Sigmoid colon (tissue), 7 donors: ENCODE results near the gene TPX2. TPM values are rescaled to one million over a fixed set of nuclear protein-coding genes. Genes with fewer than 3 reads are reported as not detected.
A peak's percentile ranks its signal among the peaks of the same experiment; 100 is the strongest.

Source experiments
- DNase-seq: peaks from one replicate; pipeline ENCODE4 v3.0.0-alpha.2; 2019
- H3K27ac ChIP-seq, 4 donors: fragments of 200-600 bp; sonication (generic); one replicate each; pipeline ENCODE4 v1.5.1; 2016 to 2019; ENCODE audit warnings: mild to moderate bottlenecking in 1 of 4
- H3K27me3 ChIP-seq, 3 donors: fragments of 200-600 bp; sonication (generic); one replicate each; pipeline ENCODE4 v1.5.1; 2019; ENCODE audit warnings: mild to moderate bottlenecking in 1 of 3
- H3K36me3 ChIP-seq, 4 donors: fragments of 200-600 bp; sonication (generic); one replicate each; pipeline ENCODE4 v1.5.1; 2016 to 2019
- H3K4me1 ChIP-seq, 4 donors: fragments of 200-600 bp; sonication (generic); one replicate each; pipeline ENCODE4 v1.5.1; 2017 to 2019
- H3K4me3 ChIP-seq, 4 donors: fragments of 200-600 bp; sonication (generic); one replicate each; pipeline ENCODE4 v1.5.1; 2017 to 2019; ENCODE audit warnings: mild to moderate bottlenecking in 2 of 4, moderate library complexity in 1 of 4
- H3K9me3 ChIP-seq, 4 donors: fragments of 200-600 bp in 3 of 4; sonication (generic) in 3 of 4; one replicate each; pipeline versions ENCODE4 v1.5.1 to v1.6.1; 2013 to 2019
- CTCF ChIP-seq, 4 experiments: fragments of 450-650 bp in 3 of 4; fragments of 200-600 bp in 1 of 4; IDR thresholded peaks; one replicate each; pipeline ENCODE4 v1.5.1; 2016 to 2019; ENCODE audit warnings: antibody characterized with exemption in 4 of 4, mild to moderate bottlenecking in 3 of 4, moderate library complexity in 2 of 4
- EP300 ChIP-seq, 4 donors: sonication (generic); formaldehyde crosslinking; IDR thresholded peaks; one replicate each; pipeline ENCODE4 v1.6.1; 2017; ENCODE audit warnings: antibody characterized with exemption in 4 of 4
- POLR2A ChIP-seq, 2 donors: fragments of 450-650 bp; IDR thresholded peaks; one replicate each; pipeline ENCODE4 v1.6.1; 2016; ENCODE audit warnings: antibody characterized with exemption in 2 of 2, mild to moderate bottlenecking in 2 of 2, moderate library complexity in 2 of 2
- POLR2AphosphoS5 ChIP-seq, 4 donors: sonication (generic); formaldehyde crosslinking; IDR thresholded peaks; one replicate each; pipeline ENCODE4 v1.6.1; 2017; ENCODE audit warnings: antibody characterized with exemption in 4 of 4
- WGBS, 2 donors: extraction: QIAGEN DNeasy Blood & Tissue Kit; methylation state at CpG; one replicate each; pipeline ENCODE4 v1.1.7; 2013; 5-methylcytosine and 5-hydroxymethylcytosine counted together
- intact Hi-C: fragments of 100-400 bp; cut with DNase I; formaldehyde crosslinking; loops from one replicate; pipeline ENCODE4 v1.15.1; 2023
- polyA plus RNA-seq, 3 donors: library from polyadenylated mRNA; stranded (reverse); fragments of 200-250 nt; gene quantifications; one replicate each; pipeline ENCODE4 v1.2.3, GENCODE V29; 2013
- total RNA-seq, 4 donors: library from RNA; depleted of rRNA; stranded (reverse); fragments of >200 nt; gene quantifications; one replicate each; pipeline ENCODE4 v1.1.0, GENCODE V29; 2016
- donor health status: healthy with polysubstance abuse.
- donor health status: Bipolar disorder and iron deficiency.
- donor health status: healthy.

Gene TPX2
- total and polyA plus RNA-seq, 7 donors: 0.36 to 24.0 (median 2.4) TPM; not detected in 2

- 59 to 62% methylated on average over 3 of the region's 3 CpGs for WGBS, 2 donors
- no peaks in the 10 kb centered on the region for H3K9me3 ChIP-seq
- no peak overlapping the region for H3K4me3 ChIP-seq
- H3K27me3 ChIP-seq: peaks cover 0 to 4% (median 0%) of the 10 kb centered on the region in 3 donors
- intact Hi-C loops: no loop called here
- peaks cover 0 to 17% (median 12%) of the 10 kb centered on the region in 4 donors for H3K4me1 ChIP-seq
- TF ChIP-seq POLR2AphosphoS5 (IDR thresholded peaks at IDR 0.05) (no peak), EP300 (IDR thresholded peaks at IDR 0.05) (no peak), CTCF (IDR thresholded peaks at IDR 0.05) (no peak), POLR2A (IDR thresholded peaks at IDR 0.05) (no peak)
- H3K36me3 ChIP-seq: no peaks in the 10 kb centered on the region
- DNase-seq: peak; percentile 52
- peak overlapping the region in 1 of 4 donors; percentile 20 for H3K27ac ChIP-seq
These were observed 98.9 kb downstream of the TPX2 start for GRCh38 chr20:31837896-31838397.

GRCh38 chr20:31838646-31839292 is 99.7 kb downstream of the TPX2 start:
- intact Hi-C loops: no loop called here
- Histone ChIP-seq H3K9me3 (no peaks in the 10 kb centered on the region), H3K27ac (no peak overlapping the region), H3K4me3 (no peak overlapping the region), H3K4me1 (peaks cover 0 to 17% (median 12%) of the 10 kb centered on the region in 4 donors), H3K27me3 (no peaks in the 10 kb centered on the region), H3K36me3 (no peaks in the 10 kb centered on the region)
- TF ChIP-seq POLR2AphosphoS5 (IDR thresholded peaks at IDR 0.05) (no peak), EP300 (IDR thresholded peaks at IDR 0.05) (no peak), POLR2A (IDR thresholded peaks at IDR 0.05) (no peak), CTCF (IDR thresholded peaks at IDR 0.05) (no peak)
- DNase-seq: peak; percentile 34
- 80 to 87% methylated on average over 9 of the region's 9 CpGs for WGBS, 2 donors

GRCh38 chr20:31839782-31840487 is 100.8 kb downstream of the TPX2 start:
- Histone ChIP-seq H3K36me3 (no peaks in the 10 kb centered on the region), H3K4me1 (peaks cover 0 to 17% (median 12%) of the 10 kb centered on the region in 4 donors), H3K27ac (no peak overlapping the region), H3K9me3 (no peaks in the 10 kb centered on the region), H3K4me3 (no peak overlapping the region), H3K27me3 (no peaks in the 10 kb centered on the region)
- no peak for TF ChIP-seq POLR2A (IDR thresholded peaks at IDR 0.05)
- TF ChIP-seq POLR2AphosphoS5 (IDR thresholded peaks at IDR 0.05): no peak
- TF ChIP-seq EP300 (IDR thresholded peaks at IDR 0.05): no peak
- TF ChIP-seq CTCF (IDR thresholded peaks at IDR 0.05): no peak
- intact Hi-C loops: no loop called here
- 69 to 79% methylated on average over 5 of the region's 5 CpGs for WGBS, 2 donors
- DNase-seq: no peak

GRCh38 chr20:31840906-31841816 is 102.1 kb downstream of the TPX2 start:
- 74 to 79% methylated on average over 15 of the region's 15 CpGs for WGBS, 2 donors
- no peaks in the 10 kb centered on the region for H3K9me3 ChIP-seq
- peaks cover 0 to 9% (median 7%) of the 10 kb centered on the region in 4 donors for H3K4me1 ChIP-seq
- no peak overlapping the region for H3K4me3 ChIP-seq
- H3K36me3 ChIP-seq: no peaks in the 10 kb centered on the region
- TF ChIP-seq POLR2A (IDR thresholded peaks at IDR 0.05) (no peak), POLR2AphosphoS5 (IDR thresholded peaks at IDR 0.05) (no peak), CTCF (IDR thresholded peaks at IDR 0.05) (no peak), EP300 (IDR thresholded peaks at IDR 0.05) (no peak)
- no peaks in the 10 kb centered on the region for H3K27me3 ChIP-seq
- DNase-seq: peak; percentile 46
- peak overlapping the region in 1 of 4 donors; percentile 20 for H3K27ac ChIP-seq
- intact Hi-C loops: no loop called here
